HG03432 (cell line): Measurements from ENCODE around the gene PDCD1.
"Not testable (repeated sequence)": the region's sequence is repeated elsewhere in the genome, so short reads cannot be mapped to it uniquely, and the experiment has no call there.

Experiments used
- ATAC-seq: cut with Tn5 transposase; IDR thresholded peaks from one replicate; pipeline ENCODE4 v1.9.1; 2021; ENCODE audit warnings: mild to moderate bottlenecking, moderate library complexity; ENCODE audit not compliant: unreplicated experiment

The PDCD1 gene

DNA sequence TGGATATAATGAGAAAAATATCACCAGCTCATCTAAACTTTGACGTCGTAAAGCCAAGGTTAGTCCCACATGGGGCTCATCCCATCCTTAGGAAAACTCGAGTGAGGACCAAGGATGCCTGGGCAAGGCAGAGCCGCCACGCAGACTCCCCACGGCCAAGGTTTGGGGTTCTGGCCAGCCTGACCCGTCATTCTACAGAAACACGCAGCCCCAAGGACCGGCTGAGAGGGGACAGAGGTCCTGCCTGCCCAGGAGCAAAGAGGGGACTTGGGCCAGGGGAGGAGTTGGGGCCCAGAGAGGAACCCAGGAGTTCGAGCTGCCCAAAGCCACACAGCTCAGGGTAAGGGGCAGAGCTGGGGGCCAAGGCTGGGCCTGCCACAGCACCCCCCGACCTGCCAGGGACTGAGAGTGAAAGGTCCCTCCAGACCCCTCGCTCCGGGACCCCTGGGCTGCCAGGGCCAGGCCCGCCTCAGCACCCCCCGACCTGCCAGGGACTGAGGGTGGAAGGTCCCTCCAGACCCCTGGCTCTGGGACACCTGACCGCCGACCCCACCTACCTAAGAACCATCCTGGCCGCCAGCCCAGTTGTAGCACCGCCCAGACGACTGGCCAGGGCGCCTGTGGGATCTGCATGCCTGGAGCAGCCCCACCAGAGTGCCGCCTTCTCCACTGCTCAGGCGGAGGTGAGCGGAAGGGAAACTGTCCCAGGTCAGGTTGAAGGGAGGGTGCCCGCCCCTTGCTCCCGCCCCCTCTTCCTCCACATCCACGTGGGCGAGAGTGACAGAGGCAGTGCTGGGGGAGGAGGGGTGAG, at the start of gene PDCD1:
Gene PDCD1, minus strand, starts transcription at position 689 of the 811 bp plus-strand sequence. Its CDS starts 56 bp downstream, at position 633.
- ATAC-seq, result peak; percentile 44

DNA sequence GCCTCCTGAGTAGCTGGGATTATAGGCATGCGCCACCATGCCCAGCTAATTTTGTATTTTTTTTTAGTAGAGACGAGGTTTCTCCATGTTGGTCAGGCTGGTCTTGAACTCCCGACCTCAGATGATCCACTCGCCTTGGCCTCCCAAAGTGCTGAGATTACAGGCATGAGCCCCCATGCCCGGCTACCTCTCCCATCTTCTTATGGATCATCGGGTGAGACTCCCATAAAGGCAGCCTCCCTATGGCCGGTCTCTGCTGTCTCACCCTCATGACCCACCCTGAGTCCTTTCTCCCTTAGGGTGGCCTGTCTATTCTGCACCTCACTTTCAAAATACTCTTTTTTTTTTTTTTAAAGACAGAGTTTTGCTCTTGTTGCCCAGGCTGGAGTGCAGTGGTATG, 49.1 kb upstream of the PDCD1 start:
- not testable (repeated sequence) for ATAC-seq

DNA sequence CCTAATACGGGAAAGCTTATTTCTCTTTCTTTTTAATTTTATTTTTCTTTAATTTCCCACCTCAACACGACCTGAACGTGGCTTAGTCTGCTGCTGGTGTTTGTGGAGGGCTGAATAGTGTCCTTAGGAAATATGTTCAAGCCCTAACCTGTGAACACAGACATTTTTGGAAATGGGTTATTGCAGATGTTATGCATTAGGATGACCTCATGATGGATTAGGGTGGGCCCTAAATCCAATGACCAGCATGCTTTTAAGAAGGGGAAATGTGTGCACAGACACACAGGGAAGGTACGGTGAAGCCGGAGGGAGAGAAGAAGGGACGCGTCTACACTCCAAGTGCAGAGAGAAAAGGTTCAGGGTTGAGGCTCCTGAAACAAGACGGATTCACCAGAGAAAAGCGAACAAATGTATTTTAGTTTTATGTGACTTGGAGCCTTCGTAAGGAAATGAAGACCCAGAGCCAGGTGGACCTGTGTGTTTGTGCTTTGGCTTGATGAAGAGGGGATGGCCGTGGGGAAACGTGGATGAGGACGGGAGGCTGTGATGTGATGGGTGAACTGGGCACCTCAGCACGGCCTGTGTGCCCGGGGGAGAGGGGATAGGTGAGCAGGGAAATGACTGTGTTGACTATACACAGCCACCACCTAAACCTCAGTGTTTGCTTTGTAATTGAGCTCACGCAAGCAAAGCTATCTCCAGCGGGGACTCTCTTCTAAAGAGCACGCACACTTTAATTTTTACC, 48.3 kb upstream of the PDCD1 start:
- ATAC-seq, result no peak

DNA sequence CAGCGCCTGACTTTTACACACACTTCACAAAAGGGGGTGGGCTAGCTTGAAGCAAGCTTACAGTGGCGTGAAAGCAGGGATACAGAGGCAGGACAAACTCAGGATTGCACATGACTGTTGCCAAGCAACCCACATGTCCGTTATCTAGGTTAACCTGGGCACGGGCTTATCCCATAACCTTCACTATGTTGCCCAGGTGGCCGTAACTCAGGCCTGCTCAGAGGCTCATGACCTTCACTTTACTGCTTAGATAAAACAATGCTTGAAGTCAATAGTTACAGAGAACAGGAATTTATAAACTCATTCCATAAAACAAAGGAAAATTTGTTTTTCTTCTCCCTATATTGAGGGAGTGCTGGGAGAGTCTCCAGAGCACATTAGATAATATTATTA, 47.7 kb upstream of the PDCD1 start:
- not testable (repeated sequence) for ATAC-seq

DNA sequence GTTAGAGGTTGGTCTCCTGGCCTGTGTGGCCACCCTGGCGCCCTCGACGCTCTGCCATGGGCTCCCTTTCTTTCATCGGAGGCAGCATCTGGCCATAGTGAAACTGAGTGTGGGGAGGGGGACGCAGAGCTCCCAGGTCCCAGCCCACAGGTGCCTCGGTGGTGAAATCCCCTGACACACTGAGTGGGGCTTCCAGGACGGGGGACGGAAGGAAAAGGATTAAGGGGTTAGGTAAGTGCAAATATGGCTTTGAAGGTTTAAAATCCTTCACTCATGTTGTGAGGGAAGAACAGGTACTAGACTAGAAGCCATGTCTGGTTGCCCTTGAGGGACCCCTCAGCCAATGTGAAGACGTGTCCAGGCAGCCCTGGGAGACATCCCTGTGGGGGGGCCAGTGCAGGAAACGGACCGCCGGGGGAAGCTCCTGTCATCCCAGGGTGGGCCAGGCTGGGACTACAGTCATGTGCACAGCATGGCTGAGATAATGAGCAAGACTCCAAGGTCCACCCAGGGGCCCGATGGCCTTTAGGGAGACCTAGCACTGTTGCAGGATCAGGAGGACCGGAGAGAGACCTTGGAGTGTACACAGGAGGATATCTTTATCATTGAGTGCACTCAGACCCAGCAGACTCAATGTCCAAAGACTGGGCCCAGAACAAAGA, 47.2 kb upstream of the PDCD1 start:
- ATAC-seq, result no peak

DNA sequence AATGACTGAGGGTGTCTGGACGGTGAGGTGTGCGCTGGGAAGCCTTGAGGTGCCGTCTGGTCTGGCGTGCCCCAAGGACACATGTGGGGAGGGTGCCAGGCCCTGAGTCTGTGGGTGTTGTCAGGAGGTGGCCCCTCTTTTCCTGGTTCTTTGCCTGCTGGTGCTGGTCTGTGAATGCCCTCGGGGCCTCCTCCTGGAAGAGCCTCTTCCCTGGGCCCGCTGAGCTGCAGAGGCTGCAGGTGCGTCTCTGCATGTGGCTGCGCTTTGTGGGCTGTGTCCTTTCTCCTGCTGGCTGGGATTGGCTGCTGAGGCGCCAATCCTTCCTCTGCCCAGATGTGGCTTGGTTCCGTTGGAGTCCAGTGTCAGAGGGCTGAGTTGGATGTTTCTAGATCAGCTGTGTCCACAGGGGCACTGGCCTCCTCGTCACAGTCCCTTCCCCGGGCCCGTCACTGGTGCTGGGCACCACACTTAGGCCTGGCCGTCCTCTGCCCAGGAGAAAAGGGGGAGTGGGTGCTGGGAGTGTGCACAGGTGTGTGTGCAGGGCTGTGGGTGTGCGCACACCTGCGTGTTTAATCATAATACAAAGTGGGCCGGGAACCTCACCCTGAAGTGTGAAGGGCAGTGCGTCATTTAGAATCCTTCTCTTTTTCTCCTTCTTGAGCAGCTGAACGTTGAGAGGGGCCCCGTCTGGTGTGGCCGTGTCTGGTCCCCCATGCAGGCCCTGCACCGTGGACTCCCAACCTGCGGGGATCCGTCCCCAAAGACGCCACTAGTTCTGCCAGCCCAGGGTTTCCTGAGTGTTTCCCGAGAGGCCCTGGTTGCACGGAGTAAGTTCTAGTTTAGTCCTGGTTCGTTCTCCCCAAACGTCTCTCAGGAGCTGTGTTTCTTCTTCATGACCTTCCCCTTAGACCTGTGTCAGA, 46.4 kb upstream of the PDCD1 start:
- ATAC-seq, result no peak

DNA sequence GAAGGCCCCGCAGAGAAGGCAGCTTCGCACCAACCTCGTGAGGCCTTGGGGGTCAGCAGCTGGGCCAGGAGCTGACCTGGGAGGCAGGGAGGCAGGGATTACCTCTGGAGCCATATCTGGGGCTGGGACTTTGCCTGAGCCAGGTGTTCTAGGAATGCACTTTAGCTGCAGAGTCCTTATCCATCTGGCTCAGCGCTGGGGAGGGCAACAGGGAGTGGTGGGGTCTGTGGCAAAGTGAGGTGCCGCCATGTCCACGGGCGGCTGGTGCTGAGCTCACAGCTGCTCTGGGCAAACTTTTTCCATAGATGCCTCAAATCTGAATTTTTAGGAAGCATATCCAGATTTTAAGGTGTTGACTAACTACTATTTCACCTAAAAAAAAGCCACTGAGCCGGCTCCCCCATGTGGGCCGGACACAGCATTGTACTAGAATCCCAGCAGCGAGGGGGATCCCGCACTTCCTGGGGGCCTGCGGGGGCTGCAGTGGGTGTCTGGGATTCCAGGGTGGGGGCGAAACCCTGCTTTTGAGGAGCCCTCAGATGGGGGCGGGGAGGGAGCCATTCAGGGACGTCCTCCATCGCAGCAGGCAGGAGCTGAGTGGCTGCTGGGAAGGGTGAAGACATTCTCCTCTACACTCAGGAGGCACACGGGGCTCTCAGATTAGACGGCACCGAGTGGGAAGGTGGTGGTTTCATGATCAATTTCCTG, 45.5 kb upstream of the PDCD1 start:
- no peak for ATAC-seq

DNA sequence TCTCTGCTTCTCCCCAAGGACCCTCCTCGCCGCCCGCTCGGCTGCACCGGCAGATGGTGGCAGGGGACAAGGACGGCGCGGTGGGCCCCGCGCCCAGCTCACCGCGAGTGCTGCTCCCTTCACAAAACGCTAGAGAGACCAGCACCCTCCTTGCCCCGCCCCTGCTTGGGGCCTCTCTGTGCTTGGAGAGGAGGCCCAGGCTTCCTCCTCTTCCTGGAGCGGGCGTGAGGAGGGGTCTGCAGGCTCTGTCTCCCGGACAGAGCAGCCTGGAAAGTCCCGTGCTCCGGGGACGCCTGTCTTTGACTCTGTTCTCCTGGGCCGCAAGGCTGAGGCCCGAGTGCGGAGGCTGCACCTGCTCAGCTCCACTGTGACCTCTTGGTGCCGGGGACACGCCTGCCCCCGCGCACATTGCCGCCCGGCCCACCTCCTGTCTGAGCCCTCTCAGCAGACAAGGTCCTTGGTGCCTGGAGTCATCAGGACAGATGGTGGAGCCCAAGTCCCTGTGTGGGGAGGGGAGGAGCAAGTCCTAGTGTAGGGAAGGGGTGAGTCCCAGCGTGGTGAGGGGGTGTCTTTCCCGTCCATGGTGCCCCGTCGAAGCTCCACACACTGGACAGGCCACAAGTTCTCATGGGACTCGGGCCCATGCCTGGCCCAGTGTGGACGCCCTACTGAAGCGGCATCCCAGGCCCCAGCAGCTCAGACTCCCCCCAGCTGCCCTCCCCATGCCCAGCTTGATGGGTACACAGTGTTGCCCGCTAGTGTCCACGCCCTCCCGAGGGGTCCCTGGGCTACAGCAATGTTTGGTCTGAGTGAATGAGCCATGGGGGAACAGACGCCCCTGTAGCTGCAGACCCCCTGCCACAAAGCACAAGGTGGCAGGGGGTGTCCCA, 44.7 kb upstream of the PDCD1 start:
- no peak for ATAC-seq

DNA sequence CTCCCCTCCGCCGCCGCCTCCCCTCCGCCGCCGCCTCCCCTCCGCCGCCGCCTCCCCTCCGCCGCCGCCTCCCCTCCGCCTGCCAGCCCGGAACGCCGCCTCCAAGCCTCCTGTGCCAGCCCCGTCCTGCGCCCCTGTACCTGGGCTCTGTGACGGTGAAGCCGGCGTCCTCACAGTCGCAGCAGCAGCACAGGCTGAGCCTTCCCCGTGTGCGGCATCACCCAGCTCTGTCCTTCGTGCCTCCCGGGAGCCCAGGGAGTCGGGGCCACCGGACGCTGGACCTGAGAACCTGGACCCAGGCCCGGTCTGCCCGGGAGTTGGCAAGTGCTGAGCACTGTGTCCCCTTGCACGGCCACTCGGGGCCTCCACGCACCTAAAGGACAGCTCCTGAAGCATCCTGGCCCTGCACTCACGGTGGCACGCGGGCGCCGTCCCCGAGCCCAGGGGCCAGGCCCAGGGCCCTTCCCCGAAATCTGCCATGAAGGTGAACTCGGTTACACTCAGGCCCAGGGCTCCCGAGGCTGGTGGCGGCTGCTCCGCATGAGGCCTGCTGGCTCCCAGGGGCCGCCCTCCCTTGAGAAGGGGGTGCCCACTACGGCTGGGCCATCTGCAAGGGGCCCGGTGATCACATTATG, 43.8 kb upstream of the PDCD1 start:
- no peak for ATAC-seq

DNA sequence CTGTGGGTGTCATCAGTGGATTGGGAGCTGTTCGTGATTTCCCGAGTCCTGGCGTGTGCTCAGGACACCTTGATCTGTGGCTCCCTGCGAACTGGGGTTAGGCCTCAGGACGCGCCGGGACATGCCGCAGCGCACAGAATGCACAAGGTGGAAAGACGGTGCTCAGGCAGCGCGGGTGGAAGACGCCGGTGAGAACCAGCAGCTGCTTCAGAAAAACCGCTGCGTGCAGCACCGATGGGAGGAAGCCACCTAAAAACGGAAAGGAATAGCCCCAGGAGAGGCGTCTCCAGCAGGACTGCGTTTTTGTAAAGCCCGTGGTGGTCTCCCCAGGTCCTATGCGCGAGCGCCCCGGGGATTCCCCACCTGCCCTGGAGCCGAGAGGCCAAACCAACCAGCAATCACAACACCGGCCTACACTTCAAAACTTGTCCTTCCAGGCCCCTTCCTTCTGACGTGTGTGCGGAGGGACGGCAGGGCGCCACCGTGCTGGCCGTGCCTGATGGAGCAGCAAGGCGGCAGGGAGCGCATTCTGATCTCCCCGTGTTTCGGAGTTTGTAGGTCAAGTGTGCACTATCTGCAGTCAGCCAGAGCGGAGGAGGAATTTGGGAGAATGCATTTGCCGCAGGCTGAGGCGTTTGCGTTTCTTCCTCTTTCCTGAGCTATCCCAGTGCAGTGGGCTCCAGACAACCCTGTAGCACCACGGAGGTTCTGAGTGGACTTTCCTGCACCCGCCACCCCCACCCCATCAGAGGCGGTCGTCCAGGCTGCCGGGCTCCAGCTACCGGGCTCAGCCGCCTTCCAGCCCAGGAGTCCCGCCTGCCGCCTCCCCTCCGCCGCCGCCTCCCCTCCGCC, 43.0 kb upstream of the PDCD1 start:
- ATAC-seq, result no peak

DNA sequence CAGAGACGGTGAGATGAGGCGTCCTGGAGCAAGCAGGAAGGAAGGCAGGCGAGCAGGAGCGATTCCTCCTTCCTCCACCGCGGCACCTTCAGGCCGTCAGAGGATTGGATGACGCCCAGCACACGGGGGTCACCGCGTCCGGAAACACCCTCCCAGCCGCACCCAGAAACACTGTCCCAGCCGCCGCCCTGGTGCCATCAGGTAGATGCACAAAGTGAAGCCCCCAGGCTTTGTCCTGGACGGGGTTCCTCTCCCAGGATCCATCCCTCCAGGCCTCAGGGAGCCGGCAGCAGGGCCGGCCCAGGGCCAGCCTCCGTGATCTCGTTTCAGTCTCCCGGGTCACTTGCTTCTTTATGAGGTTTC, 42.3 kb upstream of the PDCD1 start:
- no peak for ATAC-seq

DNA sequence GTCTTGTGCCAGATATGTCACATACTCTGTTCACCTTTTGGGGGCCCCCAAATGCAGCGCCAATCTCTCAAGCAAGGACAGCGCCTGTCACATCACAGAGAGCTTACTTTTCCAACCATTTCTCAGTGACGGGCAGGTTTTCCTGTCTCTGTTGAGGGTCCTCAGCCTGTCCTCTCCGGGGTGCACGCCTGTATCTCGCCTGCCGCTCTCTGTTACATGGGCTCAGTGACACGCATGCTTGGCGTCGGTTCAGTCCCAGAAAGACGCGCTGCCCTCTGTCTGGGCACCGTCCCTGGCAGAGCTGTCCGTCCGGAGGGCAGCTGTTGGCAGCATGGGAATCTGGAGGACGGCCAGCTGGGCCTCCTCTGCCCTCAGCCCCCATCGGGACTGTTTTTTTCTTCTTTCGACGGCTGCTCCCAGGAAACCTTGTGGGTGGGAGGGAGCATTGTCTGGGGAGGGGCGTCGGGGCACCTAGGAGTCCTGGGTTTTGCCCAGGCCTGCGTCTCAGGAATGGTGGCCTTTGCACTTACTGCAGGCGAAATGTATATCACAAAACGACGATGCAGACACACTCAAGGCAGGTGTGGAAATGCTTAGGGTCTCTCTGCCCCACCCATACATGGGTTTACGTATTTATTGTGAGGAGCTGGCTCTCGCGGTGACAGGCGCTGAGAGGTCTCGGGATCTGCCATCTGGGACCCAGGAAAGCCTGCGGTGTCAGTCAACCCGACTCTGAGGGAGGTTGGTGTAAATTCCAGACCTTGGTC, 41.7 kb upstream of the PDCD1 start:
- ATAC-seq, result no peak

DNA sequence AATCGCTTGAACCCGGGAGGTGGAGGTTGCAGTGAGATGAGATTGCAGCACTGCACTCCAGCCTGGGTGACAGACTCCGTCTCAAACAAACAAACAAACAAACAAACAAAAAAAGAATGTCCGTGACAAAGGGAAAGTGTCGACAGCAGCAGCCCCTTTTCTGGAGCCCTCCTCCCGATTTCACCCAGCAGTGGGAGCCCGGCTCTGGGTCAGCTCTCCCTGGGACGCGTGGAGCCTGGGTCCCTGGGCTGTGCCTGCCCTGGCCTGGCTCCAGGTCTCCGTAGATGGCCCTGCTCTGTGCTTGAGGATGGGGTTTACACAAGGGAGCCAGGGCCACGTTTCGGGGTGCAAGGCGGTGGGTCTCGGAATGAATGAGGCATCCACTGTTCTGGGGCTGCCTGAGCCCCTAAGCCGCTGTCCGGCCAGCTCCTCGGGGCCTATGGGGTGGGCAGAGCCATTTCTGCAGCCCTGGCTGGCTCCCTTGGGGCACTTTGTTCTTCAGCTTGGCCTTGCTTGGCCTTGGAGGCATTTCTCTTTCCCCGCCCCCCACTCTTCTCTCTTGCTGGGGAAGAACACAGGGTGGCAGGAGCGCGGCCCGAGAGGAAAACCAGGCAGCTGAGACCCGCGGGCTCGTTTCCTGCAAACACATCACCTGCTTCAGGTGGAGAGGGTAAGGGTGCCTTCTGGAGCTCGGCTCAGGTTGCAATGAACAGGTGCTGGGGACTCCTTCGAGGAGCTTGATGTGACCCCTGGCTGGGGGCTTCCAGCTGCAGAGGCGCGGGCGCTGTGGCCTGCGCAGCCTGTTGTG, 40.0 kb upstream of the PDCD1 start:
- ATAC-seq, result no peak

DNA sequence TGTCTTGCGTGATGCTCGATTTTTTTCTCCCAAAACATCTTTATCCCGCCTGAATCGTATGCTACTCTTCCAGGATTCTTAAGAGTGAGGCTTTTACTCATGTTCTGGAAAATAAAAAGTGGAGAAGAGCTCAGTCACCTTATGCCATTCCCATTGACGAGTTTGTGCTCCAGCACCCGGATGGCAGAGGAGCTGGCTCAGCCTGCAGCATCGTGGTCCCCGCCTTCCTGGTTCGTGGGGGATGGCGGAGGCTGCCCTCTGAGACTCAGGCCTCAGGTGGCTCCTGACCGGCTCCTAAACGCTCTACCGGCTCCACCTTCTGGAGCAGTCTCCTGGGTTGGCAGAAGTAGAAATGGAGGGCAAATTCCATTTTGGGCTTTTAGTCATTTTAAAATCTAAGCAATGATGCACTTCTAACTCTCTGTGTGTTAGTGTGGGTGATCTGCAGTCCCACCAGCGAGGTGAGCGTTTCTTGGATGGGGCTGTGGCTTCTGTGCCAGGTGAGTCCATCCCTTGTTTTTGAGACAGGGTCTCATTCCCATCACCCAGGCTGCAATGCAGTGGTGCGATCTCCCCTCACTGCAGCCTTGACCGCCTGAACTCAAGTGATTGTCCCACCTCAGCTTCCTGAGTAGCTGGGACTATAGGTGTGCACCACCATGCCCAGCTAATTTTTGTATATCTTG, 38.7 kb upstream of the PDCD1 start:
- ATAC-seq, result no peak

DNA sequence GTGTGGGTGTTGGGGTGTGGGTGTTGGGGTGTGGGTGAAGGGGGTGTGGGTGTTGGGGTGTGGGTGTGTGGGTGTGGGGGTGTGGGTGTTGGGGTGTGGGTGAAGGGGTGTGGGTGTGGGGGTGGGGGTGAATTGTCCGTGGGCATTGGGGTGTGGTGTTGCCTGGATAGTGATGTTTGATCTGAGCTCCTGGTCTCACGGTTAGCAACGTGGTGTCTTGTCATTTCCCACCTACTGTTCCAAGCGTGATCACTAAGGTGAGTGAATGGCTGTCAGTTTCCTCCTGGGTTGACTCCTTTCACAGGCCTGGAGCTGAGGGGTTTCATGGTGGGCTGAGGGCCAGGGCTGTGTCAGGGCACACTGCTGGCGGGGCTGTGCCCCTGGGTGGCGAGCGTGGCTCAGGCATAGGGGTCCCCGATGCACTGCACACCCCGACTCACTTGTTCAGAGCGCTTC, 38.1 kb upstream of the PDCD1 start:
- ATAC-seq, result no peak
